ENCODE measurements around the gene STK11IP.

The STK11IP gene

DNA sequence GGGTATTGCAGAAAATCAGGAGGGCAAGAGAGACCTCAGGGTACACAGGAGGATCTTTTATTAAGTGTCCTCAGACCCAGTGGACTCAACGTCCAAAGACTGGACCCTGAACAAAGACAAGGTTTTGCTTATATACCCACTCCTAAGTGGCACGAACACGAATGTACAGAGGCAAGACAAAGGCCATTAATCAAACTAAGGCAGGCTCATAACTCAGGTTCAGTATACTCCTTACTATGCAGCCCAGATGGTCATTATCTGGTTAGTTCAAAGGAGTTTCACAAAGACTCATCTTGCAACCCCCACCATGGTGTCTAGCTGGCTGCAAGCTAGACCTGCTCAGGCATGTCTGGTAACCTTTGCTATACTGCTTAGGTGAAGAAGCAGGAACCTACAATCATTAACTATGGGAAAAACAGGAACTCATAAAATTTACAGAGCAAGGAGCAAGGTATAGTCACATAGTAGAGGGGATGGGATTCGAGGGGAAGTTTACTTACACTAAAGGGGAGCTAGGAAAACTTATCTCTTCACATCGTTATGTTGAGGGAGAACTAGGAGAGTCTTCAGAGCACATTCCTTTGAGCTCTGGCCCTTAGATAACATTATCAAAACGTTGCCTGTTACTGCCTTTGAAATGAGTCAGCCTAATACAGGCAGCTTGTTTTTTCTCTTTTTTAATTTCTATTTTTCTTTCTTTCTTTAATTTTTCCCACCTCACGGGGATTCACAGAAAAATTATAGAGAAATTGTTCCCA lies 63.7 kb downstream of the STK11IP start:
- no peak for DNase-seq

DNA sequence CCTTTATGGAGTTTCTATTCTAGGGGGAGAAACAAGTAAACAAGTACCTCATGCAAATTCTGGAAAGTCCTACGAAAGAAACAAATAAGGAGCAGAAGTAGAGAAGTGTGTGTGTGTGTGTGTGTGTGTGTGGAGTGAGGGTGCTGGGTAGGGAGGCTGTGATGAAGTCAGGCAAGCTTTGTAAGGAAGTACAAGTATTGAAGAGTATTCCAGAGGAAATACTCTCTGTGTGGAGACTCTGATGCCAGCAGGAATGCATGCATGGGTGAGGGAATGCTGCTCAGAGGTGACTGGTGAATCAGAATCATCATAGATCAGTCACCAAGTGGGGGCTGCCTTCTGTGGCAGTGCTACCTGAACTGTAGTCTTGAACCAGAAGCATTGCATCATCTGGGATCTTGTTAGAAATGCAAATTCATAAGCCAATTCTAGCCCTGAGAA lies 64.3 kb downstream of the STK11IP start:
- no peak for DNase-seq

DNA sequence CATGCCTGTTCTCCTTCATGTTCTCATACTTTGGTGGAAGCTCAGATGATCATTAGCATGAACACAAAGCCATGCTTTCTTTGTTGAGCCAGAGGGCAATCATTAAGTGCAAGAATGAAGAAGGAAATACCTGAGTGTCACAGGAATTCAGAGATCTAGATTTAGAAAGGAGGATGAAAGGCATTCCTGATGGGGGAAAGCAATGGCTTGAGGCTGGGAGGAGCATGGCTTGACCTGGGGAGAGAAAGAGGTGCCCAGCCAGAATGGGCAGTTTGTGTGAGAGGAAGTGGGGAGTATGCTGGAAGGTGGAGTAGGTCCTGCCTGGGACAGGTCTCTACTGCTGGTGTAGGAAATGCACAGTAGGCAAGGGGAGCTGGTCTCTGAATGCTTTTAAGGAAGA lies 64.9 kb downstream of the STK11IP start:
- DNase-seq: no peak

DNA sequence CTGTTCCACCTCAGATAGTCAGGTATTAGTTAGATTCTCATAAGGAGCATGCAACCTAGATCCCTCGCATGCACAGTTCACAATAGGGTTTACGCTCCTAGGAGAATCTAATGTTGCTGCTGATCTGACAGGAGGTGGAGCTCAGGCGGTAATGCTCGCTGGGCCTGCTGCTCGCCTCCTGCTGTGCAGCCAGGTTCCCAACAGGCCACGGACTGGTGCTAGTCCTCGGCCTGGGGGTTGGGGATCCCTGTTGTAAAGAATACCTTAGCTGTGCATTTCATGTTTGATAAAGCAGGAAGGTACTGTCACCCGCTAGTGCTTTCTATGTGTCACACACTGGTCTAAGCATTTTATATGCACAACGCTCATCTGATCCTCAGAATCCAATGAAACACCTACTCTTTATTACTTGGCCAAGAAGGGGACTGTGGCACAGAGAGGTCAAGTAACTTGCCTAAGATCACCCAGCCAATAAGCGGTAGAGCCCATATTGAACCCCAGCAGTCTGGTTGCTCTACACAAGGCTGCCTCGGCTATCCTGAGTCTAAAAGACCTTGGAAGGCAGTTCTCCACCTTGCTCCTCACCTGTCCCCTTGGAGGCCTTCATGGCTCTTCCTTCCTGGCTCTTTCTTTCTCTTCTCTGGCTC lies 65.6 kb downstream of the STK11IP start:
- no peak for DNase-seq

DNA sequence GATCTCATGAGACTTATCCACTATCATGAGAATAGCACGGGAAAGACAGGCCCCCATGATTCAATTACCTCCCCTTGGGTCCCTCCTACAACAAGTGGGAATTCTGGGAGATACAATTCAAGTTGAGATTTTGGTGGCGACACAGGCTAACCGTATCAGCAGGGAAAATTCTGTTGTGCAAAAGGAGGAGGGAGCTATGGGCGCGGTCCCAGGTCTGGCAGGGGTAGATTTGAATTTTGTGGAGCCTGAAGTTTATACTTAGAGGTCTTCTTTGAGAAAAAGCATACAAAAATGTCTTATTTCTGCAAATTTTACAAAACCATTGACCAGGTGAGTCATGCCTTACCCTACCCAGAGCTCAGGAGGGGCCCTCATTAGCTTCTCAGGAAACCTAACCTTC lies 66.4 kb downstream of the STK11IP start:
- no peak for DNase-seq

DNA sequence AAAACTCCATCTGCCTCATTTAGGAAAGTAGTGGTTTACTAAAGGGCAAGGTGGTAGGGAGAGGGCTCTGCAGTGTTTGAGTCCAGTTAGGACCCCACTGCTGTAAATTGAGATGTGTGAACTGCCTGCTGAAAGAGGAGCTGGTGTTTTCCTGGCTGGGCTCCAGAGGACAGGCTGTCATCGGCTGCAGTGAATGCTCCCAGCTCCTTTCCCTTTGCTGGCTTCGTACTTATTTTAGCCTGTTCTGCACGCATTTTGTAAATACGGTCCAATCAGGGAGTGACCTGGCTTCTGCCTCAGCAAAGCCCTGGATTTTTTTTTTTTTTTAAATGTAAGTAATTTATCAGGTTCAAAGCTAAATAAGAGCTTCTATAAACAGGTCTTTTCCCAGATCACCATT lies 67.3 kb downstream of the STK11IP start:
- DNase-seq: no peak

DNA sequence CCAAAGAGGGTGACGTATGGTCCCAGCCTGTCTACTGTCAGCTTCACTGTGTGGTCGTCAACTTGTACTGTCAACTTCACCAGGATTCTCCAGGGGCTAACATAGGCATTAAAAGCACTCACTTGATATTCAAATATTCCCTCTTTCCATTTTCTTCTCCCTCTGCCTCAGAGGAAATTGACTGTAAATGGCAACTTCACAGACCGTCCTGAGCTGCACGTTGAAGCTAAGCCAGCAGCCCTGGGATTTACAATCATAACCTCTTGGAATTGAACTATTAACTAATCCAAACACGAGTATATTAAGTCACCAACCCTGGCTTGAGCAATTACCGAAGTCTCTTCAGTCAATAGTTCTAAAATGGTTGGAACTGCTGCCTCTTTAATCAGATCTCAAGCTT lies 68.3 kb downstream of the STK11IP start:
- no peak for DNase-seq

Data from activated T-cell treated with anti-CD3 and anti-CD28 coated beads, Interleukin-2, amount 50 U/mL, for 48 hours (primary cell).